Adrenal gland (tissue), 5 donors: ENCODE measurements around the gene DHRS1.

Source experiments
- POLR2A ChIP-seq, 2 donors: fragments of 450-650 bp; IDR thresholded peaks; one replicate each; pipeline ENCODE4 v1.6.1; 2017; ENCODE audit warnings: antibody characterized with exemption in 2 of 2, mild to moderate bottlenecking in 2 of 2, moderate library complexity in 1 of 2
- TF ChIP-seq, protein P1 (sequence below), 6 experiments: fragments of 450-650 bp in 4 of 6; fragments of 200-600 bp in 2 of 6; sonication (generic) in 1 of 6; IDR thresholded peaks; 1 replicate in 5 of 6; 2 replicates in 1 of 6; pipeline versions ENCODE4 v1.5.1 to v1.8.0; 2016 to 2021; ENCODE audit warnings: antibody characterized with exemption in 6 of 6, mild to moderate bottlenecking in 2 of 6, moderate library complexity in 1 of 6
- donor health status: DM: no; HTN: no; CAD: no.

DNA sequence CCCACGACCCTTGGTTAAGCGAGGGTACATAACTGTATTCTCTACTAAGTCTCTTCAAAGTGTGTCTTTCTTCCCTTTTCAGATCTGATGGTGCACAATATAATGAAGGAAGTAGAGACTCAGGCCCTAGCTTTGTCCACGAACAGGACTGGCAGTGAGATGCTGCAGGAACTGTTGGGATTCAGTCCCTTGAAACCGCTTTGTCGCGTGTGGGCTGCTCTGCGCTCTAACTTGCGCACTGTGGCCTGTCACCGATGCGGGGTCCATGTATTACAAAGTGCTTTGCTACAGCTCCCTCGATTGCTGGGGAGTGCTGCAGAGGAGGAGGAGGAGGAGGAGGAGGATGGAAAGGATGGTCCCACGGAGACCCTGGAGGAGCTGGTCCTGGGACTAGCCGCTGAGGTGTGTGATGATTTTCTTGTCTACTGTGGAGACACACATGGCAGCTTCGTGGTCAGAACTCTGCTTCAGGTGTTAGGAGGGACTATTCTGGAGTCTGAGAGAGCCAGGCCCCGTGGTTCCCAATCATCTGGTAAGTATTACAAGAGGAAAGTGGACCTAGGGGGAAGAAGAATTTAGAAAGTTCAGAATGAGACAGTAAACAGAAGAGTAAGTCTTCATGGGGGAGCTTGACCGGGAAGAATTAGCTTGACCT lies 873 bp upstream of the DHRS1 start:
- TF ChIP-seq, protein P1, sequence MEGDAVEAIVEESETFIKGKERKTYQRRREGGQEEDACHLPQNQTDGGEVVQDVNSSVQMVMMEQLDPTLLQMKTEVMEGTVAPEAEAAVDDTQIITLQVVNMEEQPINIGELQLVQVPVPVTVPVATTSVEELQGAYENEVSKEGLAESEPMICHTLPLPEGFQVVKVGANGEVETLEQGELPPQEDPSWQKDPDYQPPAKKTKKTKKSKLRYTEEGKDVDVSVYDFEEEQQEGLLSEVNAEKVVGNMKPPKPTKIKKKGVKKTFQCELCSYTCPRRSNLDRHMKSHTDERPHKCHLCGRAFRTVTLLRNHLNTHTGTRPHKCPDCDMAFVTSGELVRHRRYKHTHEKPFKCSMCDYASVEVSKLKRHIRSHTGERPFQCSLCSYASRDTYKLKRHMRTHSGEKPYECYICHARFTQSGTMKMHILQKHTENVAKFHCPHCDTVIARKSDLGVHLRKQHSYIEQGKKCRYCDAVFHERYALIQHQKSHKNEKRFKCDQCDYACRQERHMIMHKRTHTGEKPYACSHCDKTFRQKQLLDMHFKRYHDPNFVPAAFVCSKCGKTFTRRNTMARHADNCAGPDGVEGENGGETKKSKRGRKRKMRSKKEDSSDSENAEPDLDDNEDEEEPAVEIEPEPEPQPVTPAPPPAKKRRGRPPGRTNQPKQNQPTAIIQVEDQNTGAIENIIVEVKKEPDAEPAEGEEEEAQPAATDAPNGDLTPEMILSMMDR (IDR thresholded peaks at IDR 0.05): no peak
- no peak for TF ChIP-seq POLR2A (IDR thresholded peaks at IDR 0.05)
